Measurements from ENCODE around the gene AR.

GRCh38 chrX:67734111-67734753 is 190.4 kb downstream of the AR start:
- TF ChIP-seq, protein P1, sequence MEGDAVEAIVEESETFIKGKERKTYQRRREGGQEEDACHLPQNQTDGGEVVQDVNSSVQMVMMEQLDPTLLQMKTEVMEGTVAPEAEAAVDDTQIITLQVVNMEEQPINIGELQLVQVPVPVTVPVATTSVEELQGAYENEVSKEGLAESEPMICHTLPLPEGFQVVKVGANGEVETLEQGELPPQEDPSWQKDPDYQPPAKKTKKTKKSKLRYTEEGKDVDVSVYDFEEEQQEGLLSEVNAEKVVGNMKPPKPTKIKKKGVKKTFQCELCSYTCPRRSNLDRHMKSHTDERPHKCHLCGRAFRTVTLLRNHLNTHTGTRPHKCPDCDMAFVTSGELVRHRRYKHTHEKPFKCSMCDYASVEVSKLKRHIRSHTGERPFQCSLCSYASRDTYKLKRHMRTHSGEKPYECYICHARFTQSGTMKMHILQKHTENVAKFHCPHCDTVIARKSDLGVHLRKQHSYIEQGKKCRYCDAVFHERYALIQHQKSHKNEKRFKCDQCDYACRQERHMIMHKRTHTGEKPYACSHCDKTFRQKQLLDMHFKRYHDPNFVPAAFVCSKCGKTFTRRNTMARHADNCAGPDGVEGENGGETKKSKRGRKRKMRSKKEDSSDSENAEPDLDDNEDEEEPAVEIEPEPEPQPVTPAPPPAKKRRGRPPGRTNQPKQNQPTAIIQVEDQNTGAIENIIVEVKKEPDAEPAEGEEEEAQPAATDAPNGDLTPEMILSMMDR (optimal IDR thresholded peaks at IDR 0.05 in 1 of 3, IDR thresholded peaks at IDR 0.05 in 1 of 3, conservative IDR thresholded peaks at IDR 0.05 in 1 of 3; ENCODE audit: extremely low read depth in 1 of 3, insufficient read depth in 2 of 3, low read length in 3 of 3), result no peak
- TF ChIP-seq EZH2 (IDR thresholded peaks at IDR 0.05; ENCODE audit: low read length), result no peak
